Fibroblast of lung (primary cell): ENCODE data around the gene DDX19B. TPM values are rescaled to one million over a fixed set of nuclear protein-coding genes. Genes with fewer than 3 reads are reported as not detected.
A peak's percentile ranks its signal among the peaks of the same experiment; 100 is the strongest.
"Not testable (repeated sequence)": the region's sequence is repeated elsewhere in the genome, so short reads cannot be mapped to it uniquely, and the experiment has no call there.

Experiments
- DNase-seq, 2 donors: peaks; one replicate each; pipeline versions ENCODE4 v3.0.0 to v3.0.0-alpha.2; 2010; ENCODE audit warnings: low read depth in 2 of 2
- H2AFZ ChIP-seq: 2 replicates; pipeline ENCODE4 v1.5.1; 2012; ENCODE audit warnings: low read length, control low read depth, inconsistent platforms
- H3K27ac ChIP-seq: 2 replicates; pipeline ENCODE4 v1.5.1; 2011; ENCODE audit warnings: low read length, control low read depth; ENCODE audit not compliant: insufficient read depth
- H3K27me3 ChIP-seq: 2 replicates; pipeline ENCODE4 v1.5.1; 2011; ENCODE audit warnings: mild to moderate bottlenecking, low read length; ENCODE audit not compliant: control insufficient read depth, insufficient read depth
- H3K36me3 ChIP-seq: 2 replicates; pipeline ENCODE4 v1.5.1; 2011; ENCODE audit warnings: low read length; ENCODE audit not compliant: control insufficient read depth, insufficient read depth
- H3K4me1 ChIP-seq: 2 replicates; pipeline ENCODE4 v1.5.1; 2011; ENCODE audit warnings: low read length; ENCODE audit not compliant: control insufficient read depth, insufficient read depth; ENCODE audit errors: extremely low read depth
- H3K4me2 ChIP-seq: 2 replicates; pipeline ENCODE4 v1.5.1; 2011; ENCODE audit warnings: low read length, control low read depth; ENCODE audit not compliant: insufficient read depth; ENCODE audit errors: extremely low read depth
- H3K4me3 ChIP-seq, 4 experiments: fragments of 200-600 bp in 1 of 4; sonication (generic) in 1 of 4; replicated peaks in 1 of 4; 2 replicates each; pipeline ENCODE4 v1.5.1; 2011 to 2016; ENCODE audit warnings: low read length in 4 of 4, low read depth in 3 of 4, mild to moderate bottlenecking in 3 of 4, control low read depth in 2 of 4, inconsistent platforms in 1 of 4, mixed read lengths in 1 of 4; ENCODE audit not compliant: insufficient read depth in 1 of 4; ENCODE audit errors: control extremely low read depth in 1 of 4
- H3K79me2 ChIP-seq: 2 replicates; pipeline ENCODE4 v1.5.1; 2012; ENCODE audit warnings: mild to moderate bottlenecking, low read length, inconsistent platforms; ENCODE audit not compliant: control insufficient read depth, insufficient read depth
- H3K9ac ChIP-seq: 2 replicates; pipeline ENCODE4 v1.5.1; 2011; ENCODE audit warnings: mild to moderate bottlenecking, low read length, control low read depth; ENCODE audit not compliant: insufficient read depth
- H3K9me3 ChIP-seq: 2 replicates; pipeline ENCODE4 v1.5.1; 2012; ENCODE audit warnings: low read depth, low read length; ENCODE audit not compliant: control insufficient read depth, insufficient read depth
- H4K20me1 ChIP-seq: 2 replicates; pipeline ENCODE4 v1.5.1; 2011; ENCODE audit warnings: low read length; ENCODE audit not compliant: control insufficient read depth, insufficient read depth; ENCODE audit errors: extremely low read depth
- EZH2 ChIP-seq: IDR thresholded peaks from 2 replicates; pipeline ENCODE4 v1.5.1; 2012; ENCODE audit warnings: low read length, control low read depth, mild to moderate bottlenecking; ENCODE audit errors: missing control alignments
- polyA plus RNA-seq, 2 donors: library from polyadenylated mRNA; depleted of rRNA in 1 of 2; stranded (reverse) in 1 of 2; unstranded in 1 of 2; fragments of >200 nt; gene quantifications; 2 replicates each; pipeline ENCODE4 v1.2.1, GENCODE V29; 2011 to 2012; ENCODE audit warnings: missing spikeins in 1 of 2
- total RNA-seq: library from RNA; depleted of rRNA; stranded (reverse); fragments of >200 nt; gene quantifications from 2 replicates; pipeline ENCODE4 v1.2.1, GENCODE V29; 2014
- TF ChIP-seq, protein P1 (sequence below), 2 donors: IDR thresholded peaks in 1 of 2; conservative IDR thresholded peaks in 1 of 2; 1 replicate in 1 of 2; 2 replicates in 1 of 2; pipeline ENCODE4 v1.5.1; 2011 to 2012; ENCODE audit warnings: low read length in 2 of 2, control low read depth in 1 of 2, inconsistent platforms in 1 of 2, low read depth in 1 of 2, mild to moderate bottlenecking in 1 of 2

The DDX19B gene
- total and polyA plus RNA-seq, 2 donors (not counting 1 experiment from before 2014, with no cell fraction given) = 30.7 to 41.0 TPM

DNA sequence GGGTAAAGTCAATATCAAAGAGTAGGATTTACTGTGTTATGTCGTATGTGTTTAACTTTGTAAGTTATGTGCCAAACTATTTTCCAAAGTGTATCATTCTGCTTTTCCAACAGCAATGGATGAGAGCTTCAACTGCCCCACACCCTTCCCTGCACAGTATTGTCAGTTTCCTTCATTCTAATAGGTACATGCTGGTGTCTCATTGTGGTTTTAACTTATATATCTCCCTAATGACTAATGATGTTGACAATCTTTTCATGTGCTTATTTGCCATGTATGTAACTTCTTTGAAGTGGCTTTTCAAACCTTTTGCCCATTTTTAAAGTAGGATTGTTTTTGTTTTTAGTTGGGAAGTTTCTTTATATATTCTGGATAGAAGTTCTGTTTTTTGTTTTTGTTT is 3.8 kb downstream of the DDX19B start:
- TF ChIP-seq EZH2 = no peak
- TF ChIP-seq, protein P1, sequence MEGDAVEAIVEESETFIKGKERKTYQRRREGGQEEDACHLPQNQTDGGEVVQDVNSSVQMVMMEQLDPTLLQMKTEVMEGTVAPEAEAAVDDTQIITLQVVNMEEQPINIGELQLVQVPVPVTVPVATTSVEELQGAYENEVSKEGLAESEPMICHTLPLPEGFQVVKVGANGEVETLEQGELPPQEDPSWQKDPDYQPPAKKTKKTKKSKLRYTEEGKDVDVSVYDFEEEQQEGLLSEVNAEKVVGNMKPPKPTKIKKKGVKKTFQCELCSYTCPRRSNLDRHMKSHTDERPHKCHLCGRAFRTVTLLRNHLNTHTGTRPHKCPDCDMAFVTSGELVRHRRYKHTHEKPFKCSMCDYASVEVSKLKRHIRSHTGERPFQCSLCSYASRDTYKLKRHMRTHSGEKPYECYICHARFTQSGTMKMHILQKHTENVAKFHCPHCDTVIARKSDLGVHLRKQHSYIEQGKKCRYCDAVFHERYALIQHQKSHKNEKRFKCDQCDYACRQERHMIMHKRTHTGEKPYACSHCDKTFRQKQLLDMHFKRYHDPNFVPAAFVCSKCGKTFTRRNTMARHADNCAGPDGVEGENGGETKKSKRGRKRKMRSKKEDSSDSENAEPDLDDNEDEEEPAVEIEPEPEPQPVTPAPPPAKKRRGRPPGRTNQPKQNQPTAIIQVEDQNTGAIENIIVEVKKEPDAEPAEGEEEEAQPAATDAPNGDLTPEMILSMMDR (conservative IDR thresholded peaks at IDR 0.05 in 1 of 2, IDR thresholded peaks at IDR 0.05 in 1 of 2; ENCODE audit: low read depth in 1 of 2, low read length in 2 of 2) = no peak
- Histone ChIP-seq H3K9ac (no peak overlapping the region), H3K27ac (no peak overlapping the region), H3K4me3 (no peak overlapping the region), H3K27me3 (no peaks in the 10 kb centered on the region), H2AFZ (no peak overlapping the region), H3K79me2 (peaks cover 34% of the 10 kb centered on the region), H3K9me3 (no peaks in the 10 kb centered on the region), H4K20me1 (no peaks in the 10 kb centered on the region), H3K4me1 (peaks cover 4% of the 10 kb centered on the region), H3K4me2 (no peak overlapping the region), H3K36me3 (no peaks in the 10 kb centered on the region)
- DNase-seq = no peak

DNA sequence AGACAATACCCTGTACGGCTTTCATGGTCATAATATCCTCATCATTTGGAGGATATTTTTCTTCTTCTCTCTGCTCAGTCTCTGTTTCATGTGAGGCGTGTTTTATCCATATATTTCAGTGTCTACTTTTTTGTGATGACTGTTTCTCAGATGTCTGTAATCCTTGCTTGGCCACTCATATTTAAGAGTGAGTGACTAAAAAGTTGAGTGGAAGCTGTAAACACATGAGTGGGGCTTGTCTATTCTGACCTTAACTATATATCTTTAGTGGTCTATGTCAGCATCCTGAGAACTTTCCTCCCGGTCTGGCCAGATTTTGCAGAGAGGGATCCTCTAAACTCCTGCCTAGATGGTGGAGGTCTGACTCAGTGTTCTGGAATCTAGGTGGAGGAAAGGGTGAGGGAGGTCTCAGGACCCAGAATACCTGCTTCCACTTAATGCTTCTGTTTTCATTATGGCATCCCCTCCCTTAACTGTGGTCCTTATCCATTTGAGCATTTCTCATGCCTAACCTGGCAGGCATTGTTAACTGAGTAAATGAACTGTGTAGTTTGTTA is 6.0 kb downstream of the DDX19B start:
- H3K79me2 ChIP-seq = peaks cover 24% of the 10 kb centered on the region
- peak in 1 of 2 donors; percentile 11 for DNase-seq

GRCh38 chr16:70306880-70307279 is 7.9 kb downstream of the DDX19B start:
- Histone ChIP-seq H3K9ac (no peak overlapping the region), H3K79me2 (peaks cover 14% of the 10 kb centered on the region), H3K4me1 (no peaks in the 10 kb centered on the region), H3K36me3 (no peaks in the 10 kb centered on the region), H3K27ac (no peak overlapping the region), H3K4me2 (no peak overlapping the region), H4K20me1 (no peaks in the 10 kb centered on the region), H3K27me3 (no peaks in the 10 kb centered on the region), H2AFZ (no peak overlapping the region), H3K4me3 (no peak overlapping the region), H3K9me3 (no peaks in the 10 kb centered on the region)
- no peak for TF ChIP-seq EZH2
- TF ChIP-seq, protein P1 (conservative IDR thresholded peaks at IDR 0.05 in 1 of 2, IDR thresholded peaks at IDR 0.05 in 1 of 2; ENCODE audit: low read depth in 1 of 2, low read length in 2 of 2) = no peak
- DNase-seq = no peak

More for the DNA sequence above, 6.0 kb downstream of the DDX19B start:
- Histone ChIP-seq H3K4me2 (no peak overlapping the region), H3K9me3 (no peaks in the 10 kb centered on the region), H3K36me3 (no peaks in the 10 kb centered on the region), H3K9ac (no peak overlapping the region), H2AFZ (no peak overlapping the region), H3K4me1 (no peaks in the 10 kb centered on the region), H4K20me1 (no peaks in the 10 kb centered on the region), H3K27ac (no peak overlapping the region), H3K27me3 (no peaks in the 10 kb centered on the region), H3K4me3 (no peak overlapping the region)
- TF ChIP-seq EZH2 = no peak
- TF ChIP-seq, protein P1 (conservative IDR thresholded peaks at IDR 0.05 in 1 of 2, IDR thresholded peaks at IDR 0.05 in 1 of 2; ENCODE audit: low read depth in 1 of 2, low read length in 2 of 2) = no peak

DNA sequence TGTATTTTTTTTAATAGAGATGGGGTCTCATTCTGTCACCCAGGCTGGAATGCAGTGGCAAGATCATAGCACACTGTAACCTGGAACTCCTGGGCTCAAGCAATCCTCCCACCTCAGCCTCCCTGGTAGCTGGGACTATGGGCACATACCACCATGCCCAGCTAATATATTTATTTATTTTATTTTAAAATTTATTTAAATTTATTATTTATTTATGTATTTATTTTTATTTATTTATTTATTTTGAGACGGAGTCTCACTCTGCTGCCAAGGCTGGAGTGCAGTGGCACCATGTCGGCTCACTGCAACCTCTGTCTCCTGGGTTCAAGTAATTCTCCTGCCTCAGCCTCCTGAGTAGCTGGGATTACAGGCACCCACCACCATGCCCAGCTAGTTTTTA is 8.7 kb downstream of the DDX19B start:
- peaks cover 13% of the 10 kb centered on the region for H3K79me2 ChIP-seq
- not testable (repeated sequence) for DNase-seq, H2AFZ ChIP-seq, H3K27ac ChIP-seq, H3K4me3 ChIP-seq, H3K9ac ChIP-seq, H3K9me3 ChIP-seq, H3K4me2 ChIP-seq, H3K27me3 ChIP-seq, H3K4me1 ChIP-seq, H3K36me3 ChIP-seq, H4K20me1 ChIP-seq
